ENCODE results near the gene NCAN.

The NCAN gene

DNA sequence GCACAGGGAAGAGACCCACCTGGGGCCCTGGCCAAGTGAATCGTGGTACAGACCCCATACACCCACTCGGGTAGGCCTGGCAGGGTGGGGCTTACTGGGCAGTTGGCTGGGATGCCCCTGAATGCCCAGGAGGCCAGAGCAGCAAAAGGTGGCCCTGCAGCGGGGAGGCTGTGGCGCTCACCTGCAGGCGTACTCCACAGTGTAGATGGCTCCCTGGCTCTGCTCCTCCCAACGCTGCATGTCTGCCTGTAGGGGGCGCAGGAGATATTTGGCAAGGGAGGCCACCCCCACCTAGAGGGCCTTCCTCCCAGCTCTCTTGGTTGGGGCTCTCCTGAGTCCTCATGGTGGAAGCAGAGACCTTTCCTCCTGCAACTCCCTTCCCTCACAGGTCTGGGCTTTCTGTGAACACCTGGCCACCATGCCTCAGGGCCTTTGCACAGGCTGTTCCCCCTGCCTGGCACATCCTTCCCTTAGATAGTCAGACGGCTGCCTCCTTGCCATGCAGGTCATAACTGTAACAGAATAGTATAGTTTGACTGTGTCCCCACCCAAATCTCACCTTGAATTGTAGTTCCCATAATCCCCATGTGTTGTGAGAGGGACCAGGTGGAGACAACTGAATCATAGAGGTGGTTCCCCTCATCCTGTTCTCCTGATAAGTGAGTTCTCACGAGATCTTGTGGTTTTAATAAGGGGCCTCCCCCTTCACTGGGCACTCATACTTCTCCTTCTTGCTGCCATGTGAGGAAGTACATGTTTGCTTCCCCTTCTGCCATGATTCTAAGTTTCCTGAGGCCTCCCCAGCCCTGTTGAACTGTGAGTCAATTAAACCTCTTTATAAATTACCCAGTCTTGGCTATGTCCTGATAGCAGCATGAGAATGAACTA is 25.7 kb upstream of the NCAN start:
- peak overlapping the region; percentile 53 for H3K27ac Mint-ChIP-seq
- no peak overlapping the region for H3K4me3 Mint-ChIP-seq
- no peaks in the 10 kb centered on the region for H3K27me3 Mint-ChIP-seq
- H3K36me3 Mint-ChIP-seq (ENCODE audit: low read depth) = peaks cover 68% of the 10 kb centered on the region
- peaks cover 36% of the 10 kb centered on the region for H3K4me1 Mint-ChIP-seq (ENCODE audit: low read depth)
- peak; percentile 71 for DNase-seq
- no peaks in the 10 kb centered on the region for H3K9me3 Mint-ChIP-seq

DNA sequence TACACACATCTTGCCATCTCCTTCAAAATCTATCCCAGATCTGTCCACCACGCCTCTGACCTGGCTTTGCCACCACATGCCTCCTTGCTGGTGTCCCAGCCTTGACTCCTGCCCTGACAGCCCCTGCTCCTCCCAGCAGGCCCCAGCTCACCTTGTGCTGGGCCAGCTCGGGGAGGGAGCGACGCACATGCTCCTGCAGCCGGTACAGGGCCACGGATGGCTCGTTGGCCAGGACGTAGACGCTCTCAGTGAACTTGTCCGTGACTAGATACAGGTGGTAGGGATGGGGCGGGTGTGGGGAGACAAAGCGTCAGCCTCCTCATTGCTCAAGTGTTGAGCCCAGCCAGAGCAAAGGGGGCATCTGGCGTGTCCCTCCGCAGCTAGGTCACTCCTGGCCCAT is 25.0 kb upstream of the NCAN start:
- peaks cover 68% of the 10 kb centered on the region for H3K36me3 Mint-ChIP-seq (ENCODE audit: low read depth)
- no peak for DNase-seq
- H3K27ac Mint-ChIP-seq = peak overlapping the region; percentile 53
- H3K4me1 Mint-ChIP-seq (ENCODE audit: low read depth) = peaks cover 40% of the 10 kb centered on the region
- H3K4me3 Mint-ChIP-seq = no peak overlapping the region
- no peaks in the 10 kb centered on the region for H3K27me3 Mint-ChIP-seq
- H3K9me3 Mint-ChIP-seq = no peaks in the 10 kb centered on the region

DNA sequence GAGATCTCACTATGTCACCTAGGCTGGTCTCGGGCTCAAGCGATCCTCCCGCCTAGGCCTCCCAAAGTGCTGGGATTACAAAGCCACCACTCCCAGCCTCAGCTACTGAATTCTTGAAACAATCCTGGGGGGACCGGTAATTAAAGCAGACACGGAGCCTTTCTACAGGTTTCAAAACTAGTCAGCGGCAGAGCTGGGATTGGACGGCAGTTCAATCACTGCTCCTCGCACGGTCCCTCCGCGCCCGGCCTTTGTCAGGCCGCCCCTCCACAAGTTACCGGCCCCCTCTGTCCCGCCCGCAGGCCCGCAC is 20.0 kb upstream of the NCAN start:
- no peak for DNase-seq
- H3K36me3 Mint-ChIP-seq (ENCODE audit: low read depth) = peaks cover 68% of the 10 kb centered on the region
- peak overlapping the region; percentile 98 for H3K27ac Mint-ChIP-seq
- H3K4me1 Mint-ChIP-seq (ENCODE audit: low read depth) = peaks cover 48% of the 10 kb centered on the region
- peak overlapping the region; percentile 98 for H3K4me3 Mint-ChIP-seq
- H3K9me3 Mint-ChIP-seq = no peaks in the 10 kb centered on the region
- no peaks in the 10 kb centered on the region for H3K27me3 Mint-ChIP-seq

DNA sequence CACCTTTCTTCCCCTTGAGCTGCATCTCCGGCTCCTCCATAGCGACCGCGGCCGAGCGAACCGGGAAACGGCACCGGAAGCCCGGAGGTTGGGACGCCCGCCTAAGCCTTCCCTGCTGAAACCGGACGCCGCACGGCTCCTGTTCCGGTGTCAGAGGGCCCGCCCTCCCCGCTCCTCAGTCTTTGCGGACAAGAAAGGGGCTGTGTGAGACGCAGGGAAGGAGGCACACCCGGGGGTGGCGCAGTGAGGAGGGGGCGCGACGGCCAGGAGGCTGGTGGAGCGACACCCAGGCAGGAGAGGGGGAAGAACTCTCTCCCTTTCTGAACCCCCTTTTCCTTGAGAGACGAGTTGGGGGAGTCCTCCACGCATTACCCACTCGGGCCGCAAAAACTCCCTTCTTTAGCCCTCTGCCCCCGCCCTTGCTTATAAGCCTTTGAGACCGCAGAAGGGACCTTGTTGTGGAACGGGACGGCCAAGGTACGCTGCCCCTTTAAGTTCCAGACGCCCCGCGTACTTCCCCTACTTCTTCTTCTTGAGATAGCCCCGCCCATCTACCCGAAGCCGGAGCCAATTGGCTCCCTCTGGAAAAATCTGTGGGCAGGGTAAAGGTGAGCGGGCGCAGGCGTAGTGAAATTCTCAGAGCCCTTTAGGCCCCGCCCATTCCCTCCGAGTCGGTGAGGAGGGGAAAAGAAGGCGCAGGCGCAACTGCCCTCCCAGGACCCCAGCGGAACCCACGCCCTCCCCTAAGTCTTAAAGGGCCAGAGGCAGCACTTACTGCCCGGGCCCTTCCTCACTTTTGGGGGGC is 19.5 kb upstream of the NCAN start, which contains the start of the genes BORCS8 and RFXANK:
BORCS8 (minus strand) TSS at position 75 of the 805 bp plus-strand sequence; CDS start at position 40, 35 bp downstream.
RFXANK (plus strand) TSS at position 181 of the 805 bp plus-strand sequence. CDS start 1,689 bp downstream, outside the sequence.
- no peaks in the 10 kb centered on the region for H3K27me3 Mint-ChIP-seq
- no peaks in the 10 kb centered on the region for H3K9me3 Mint-ChIP-seq
- H3K4me1 Mint-ChIP-seq (ENCODE audit: low read depth) = peaks cover 46% of the 10 kb centered on the region
- peak; percentile 96 for DNase-seq
- H3K4me3 Mint-ChIP-seq = peak within 1 kb of the TSS; percentile 98
- H3K36me3 Mint-ChIP-seq (ENCODE audit: low read depth) = peaks cover 68% of the 10 kb centered on the region
- H3K27ac Mint-ChIP-seq = peak within 1 kb of the TSS; percentile 98

DNA sequence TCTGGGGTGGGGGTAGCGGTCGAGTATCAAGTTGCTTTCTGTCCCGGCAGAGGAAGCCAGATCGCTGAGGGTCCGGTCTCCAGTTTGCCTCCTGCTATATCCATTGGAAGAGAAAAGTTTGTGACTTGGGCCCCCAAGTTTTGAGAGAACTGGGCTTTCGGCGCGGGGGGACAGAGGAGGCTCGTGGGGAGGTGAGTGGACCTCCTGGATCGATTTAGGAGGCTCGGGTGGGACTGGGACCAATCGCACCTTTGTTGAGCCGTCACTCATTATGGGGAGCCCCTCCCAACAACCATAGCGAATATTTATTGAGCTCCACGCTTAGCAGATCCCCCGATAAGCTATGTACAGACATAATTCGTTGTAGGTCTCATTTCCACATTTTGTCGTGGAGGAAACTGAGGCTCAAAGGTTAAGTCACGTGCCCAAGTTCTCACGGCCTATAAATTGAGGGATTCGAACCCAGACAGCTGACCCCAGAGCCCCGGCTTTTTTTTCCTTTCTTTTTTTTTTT is 18.8 kb upstream of the NCAN start:
- H3K27me3 Mint-ChIP-seq = no peaks in the 10 kb centered on the region
- no peak for DNase-seq
- peak overlapping the region; percentile 98 for H3K4me3 Mint-ChIP-seq
- peak overlapping the region; percentile 98 for H3K27ac Mint-ChIP-seq
- H3K9me3 Mint-ChIP-seq = no peaks in the 10 kb centered on the region
- H3K36me3 Mint-ChIP-seq (ENCODE audit: low read depth) = peaks cover 73% of the 10 kb centered on the region
- peaks cover 46% of the 10 kb centered on the region for H3K4me1 Mint-ChIP-seq (ENCODE audit: low read depth)

DNA sequence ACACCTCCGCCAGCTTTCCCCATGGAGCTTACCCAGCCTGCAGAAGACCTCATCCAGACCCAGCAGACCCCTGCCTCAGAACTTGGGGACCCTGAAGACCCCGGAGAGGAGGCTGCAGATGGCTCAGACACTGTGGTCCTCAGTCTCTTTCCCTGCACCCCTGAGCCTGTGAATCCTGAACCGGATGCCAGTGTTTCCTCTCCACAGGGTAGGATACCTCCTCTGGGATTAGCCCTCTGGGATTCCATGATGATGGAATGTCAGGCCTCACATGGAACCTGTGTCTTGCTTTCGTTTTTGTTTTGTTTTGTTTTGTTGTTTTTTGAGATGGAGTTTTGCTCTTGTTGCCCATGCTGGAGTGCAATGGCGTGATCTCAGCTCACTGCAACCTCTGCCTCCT is 17.8 kb upstream of the NCAN start:
- Mint-ChIP-seq H3K36me3 (ENCODE audit: low read depth) (peaks cover 75% of the 10 kb centered on the region), H3K4me3 (peak overlapping the region; percentile 98), H3K9me3 (no peaks in the 10 kb centered on the region), H3K27ac (peak overlapping the region; percentile 76), H3K27me3 (no peaks in the 10 kb centered on the region), H3K4me1 (ENCODE audit: low read depth) (peaks cover 41% of the 10 kb centered on the region)
- no peak for DNase-seq

DNA sequence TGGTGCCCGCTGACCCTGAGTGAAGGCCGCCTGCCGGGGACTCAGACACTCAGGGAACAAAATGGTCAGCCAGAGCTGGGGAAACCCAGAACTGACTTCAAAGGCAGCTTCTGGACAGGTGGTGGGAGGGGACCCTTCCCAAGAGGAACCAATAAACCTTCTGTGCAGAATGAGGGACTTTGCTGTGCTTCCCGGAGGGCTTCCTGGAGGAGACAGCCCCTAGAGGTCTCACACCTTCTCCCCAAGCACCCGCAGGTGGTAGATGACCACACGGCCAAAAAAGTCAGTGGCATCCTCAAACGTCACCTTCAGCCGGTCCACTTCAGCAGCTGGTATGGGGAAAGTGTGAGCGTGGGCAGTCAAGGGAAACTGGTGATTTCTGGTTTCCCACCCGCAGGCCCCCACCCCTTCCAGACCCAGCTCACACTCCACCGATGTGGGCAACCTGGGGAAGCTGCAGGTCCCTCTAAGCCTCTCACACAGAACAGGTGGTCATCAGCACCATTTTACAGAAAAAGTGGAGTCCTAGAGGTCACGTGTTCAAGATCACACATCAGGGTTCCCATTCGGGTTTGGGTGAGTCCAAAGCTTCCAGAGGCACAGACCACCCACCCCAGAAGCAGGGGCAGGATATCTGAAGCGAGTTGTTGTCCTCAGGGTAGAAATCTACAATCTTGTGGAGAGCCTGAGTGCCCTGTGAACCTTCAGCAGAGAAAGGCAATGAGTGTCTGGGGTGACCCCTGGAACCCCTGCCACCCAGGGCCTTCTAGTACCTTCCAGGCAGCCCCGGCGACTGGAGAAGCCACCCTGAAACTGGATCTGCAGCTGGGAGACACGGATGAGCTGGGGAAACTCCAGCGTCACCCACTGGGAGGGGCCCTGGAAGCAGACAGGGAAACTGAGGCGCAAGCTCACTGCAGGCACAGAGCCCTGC is 9.8 kb upstream of the NCAN start:
- H3K27me3 Mint-ChIP-seq = no peaks in the 10 kb centered on the region

DNA sequence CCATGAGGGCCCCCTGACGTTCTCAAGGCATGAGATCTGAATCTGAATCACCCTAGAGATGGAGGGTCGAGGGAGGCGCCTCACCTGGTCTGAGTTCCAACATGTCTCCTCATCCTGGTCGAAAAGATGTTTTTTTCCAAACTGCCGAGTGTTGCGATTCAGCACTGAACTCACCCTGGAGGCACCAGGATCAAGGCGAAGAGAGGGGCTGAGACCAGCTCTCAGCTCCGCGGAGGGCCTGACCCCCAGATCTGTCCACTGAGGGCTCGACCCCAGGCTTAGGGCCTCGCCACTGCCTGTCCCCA is 9.1 kb upstream of the NCAN start:
- Mint-ChIP-seq H3K4me1 (ENCODE audit: low read depth) (peaks cover 27% of the 10 kb centered on the region), H3K27me3 (no peaks in the 10 kb centered on the region), H3K9me3 (peaks cover 2% of the 10 kb centered on the region), H3K4me3 (peak overlapping the region; percentile 96), H3K36me3 (ENCODE audit: low read depth) (peaks cover 52% of the 10 kb centered on the region), H3K27ac (peak overlapping the region; percentile 97)
- DNase-seq = no peak

More for the DNA sequence above, 9.8 kb upstream of the NCAN start:
- Mint-ChIP-seq H3K4me3 (peak overlapping the region; percentile 96), H3K4me1 (ENCODE audit: low read depth) (peaks cover 20% of the 10 kb centered on the region), H3K9me3 (peaks cover 2% of the 10 kb centered on the region), H3K36me3 (ENCODE audit: low read depth) (peaks cover 59% of the 10 kb centered on the region), H3K27ac (peak overlapping the region; percentile 97)
- no peak for DNase-seq

DNA sequence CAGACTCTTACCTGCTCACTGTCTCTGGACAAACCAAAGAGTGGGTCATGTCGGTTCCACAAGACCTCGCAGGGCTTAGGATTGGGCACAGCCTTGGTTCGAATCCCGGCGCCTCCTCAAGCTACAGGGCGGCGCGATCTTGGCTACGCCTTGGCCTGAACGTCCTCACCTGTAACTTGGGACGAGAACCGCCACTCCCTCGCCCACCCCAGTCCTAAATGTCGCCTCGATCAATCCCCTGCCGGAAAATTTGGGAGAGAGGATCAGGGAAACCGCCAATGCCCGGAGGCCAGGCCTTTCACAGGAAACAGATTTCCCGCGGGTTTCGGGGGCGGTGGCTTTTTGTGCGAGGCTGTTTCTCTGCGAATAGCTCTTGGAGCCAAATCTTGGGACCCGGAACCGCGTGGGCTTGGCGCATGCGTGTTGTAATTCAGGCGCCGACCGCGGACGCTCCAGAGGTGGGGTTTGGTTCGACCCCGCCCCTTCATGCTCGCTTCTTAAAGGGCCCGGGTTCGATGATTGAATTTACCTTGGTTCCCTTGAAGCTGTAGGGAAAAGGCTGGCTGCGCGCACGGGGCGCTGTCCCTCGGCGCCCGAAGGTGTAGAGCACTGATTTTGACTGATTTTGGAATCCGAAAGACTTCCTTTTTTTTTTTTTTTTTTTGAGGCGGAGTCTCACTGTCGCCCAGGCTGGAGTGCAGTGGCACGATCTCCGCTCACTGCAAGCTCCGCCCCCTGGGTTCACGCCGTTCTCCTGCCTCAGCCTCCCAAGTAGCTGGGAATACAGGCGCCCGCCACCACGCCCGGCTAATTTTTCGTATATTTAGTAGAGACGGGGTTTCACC is 8.5 kb upstream of the NCAN start, which contains the start of gene NR2C2AP:
NR2C2AP (minus strand) TSS at position 403 of the 845 bp plus-strand sequence; CDS start at position 49, 354 bp downstream.
- peaks cover 46% of the 10 kb centered on the region for H3K36me3 Mint-ChIP-seq (ENCODE audit: low read depth)
- peak within 1 kb of the TSS; percentile 97 for H3K27ac Mint-ChIP-seq
- DNase-seq = peak; percentile 96

DNA sequence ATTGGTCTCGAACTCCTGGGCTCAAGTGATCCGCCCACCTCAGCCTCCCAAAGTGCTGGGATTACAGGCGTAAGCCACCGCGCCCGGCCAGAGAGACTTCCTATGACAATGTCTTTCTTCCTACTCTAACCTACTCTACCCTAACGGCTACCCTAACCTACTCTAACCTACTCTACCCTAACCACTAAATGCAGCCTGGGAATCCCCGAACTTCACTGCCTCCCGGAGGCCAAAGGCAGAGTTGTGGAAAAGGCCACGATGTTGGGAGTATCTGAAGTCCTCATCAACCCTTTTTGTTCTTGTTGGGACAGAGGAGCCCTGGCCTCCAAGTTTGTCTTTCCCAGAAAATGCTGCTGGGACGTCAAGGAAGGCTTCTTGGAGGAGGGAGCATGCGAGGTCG is 7.6 kb upstream of the NCAN start:
- Mint-ChIP-seq H3K27me3 (no peaks in the 10 kb centered on the region), H3K27ac (peak overlapping the region; percentile 67), H3K4me3 (peak overlapping the region; percentile 29), H3K36me3 (ENCODE audit: low read depth) (peaks cover 37% of the 10 kb centered on the region), H3K4me1 (ENCODE audit: low read depth) (peaks cover 29% of the 10 kb centered on the region), H3K9me3 (peaks cover 2% of the 10 kb centered on the region)
- no peak for DNase-seq

More for the DNA sequence above, 8.5 kb upstream of the NCAN start, which contains the start of gene NR2C2AP:
- Mint-ChIP-seq H3K9me3 (peaks cover 2% of the 10 kb centered on the region), H3K4me1 (ENCODE audit: low read depth) (peaks cover 29% of the 10 kb centered on the region), H3K4me3 (peak within 1 kb of the TSS; percentile 96), H3K27me3 (no peaks in the 10 kb centered on the region)

DNA sequence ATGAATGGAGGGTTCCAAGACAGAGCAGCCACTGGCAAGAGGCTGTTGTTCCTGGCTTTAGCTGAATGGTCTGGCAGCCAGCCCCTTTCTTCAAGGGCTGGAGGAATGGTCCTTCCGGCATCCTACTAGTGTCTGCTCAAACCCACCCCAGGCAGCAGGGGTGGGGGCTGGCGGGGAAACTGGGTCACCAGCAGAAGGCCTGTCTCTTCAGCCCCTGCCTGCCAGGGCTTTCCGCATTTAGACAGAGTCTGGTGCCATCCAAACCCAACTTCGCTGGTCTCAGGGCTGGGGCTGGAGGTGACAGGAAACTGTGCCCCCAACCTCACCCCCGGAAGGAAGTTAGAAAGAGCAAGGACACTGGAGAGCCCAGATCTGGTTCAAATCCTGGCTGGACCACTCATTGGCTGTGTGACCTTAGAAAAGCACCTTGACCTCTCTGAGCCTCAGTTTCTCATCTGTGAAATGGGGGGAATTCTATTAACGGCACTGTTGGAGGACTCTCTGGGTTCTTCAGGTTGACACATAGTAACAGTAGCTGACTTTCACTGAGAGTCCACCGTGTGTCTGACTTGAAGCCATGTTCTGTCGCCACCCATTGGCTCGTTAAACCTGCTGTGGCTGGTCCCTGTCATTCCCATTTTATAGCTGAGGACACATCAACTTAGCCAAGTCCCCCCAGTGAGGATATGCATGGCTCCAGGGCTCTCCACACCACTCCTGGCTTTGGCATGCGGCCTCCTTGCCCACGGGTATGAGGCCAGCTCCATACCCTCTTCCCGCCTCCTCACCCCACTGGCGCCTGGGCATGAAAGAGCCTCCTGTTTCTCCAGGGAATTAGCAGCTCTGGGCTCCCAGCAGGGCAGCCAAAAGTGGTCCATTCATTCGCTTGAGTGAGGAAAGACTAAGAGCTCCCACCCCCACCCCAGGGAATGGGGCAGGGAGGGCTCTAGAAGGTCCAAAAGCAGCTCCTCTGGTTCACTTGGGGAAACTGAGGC is 6.0 kb upstream of the NCAN start:
- peaks cover 28% of the 10 kb centered on the region for H3K4me1 Mint-ChIP-seq (ENCODE audit: low read depth)
- peaks cover 25% of the 10 kb centered on the region for H3K36me3 Mint-ChIP-seq (ENCODE audit: low read depth)
- H3K27ac Mint-ChIP-seq = no peak overlapping the region
- H3K27me3 Mint-ChIP-seq = peaks cover 5% of the 10 kb centered on the region
- no peak overlapping the region for H3K4me3 Mint-ChIP-seq
- no peak for DNase-seq
- peaks cover 2% of the 10 kb centered on the region for H3K9me3 Mint-ChIP-seq

DNA sequence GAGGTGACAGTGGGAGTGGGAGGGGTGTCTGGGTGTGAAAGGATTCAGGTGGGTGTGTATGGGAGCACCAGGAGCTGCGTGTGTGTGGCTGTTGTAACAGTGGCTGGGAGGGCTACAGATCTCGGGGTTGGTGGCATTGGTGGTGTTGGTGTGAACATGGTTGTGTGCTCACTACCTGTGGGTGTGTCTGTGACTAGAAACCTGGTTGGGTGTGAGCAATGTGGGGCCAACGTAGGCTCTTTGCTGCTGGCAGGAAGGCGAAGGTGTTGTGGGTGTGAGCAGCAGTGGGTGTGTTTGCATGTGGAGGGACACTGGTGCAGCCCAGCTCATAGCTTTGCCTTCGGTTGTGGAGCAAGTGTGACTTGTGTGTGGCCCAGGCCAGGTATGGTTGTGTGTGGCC is 4.8 kb upstream of the NCAN start:
- H3K9me3 Mint-ChIP-seq = peaks cover 2% of the 10 kb centered on the region
- DNase-seq = no peak
- H3K36me3 Mint-ChIP-seq (ENCODE audit: low read depth) = peaks cover 13% of the 10 kb centered on the region
- no peak overlapping the region for H3K27ac Mint-ChIP-seq
- peaks cover 15% of the 10 kb centered on the region for H3K27me3 Mint-ChIP-seq
- H3K4me1 Mint-ChIP-seq (ENCODE audit: low read depth) = peaks cover 22% of the 10 kb centered on the region
- H3K4me3 Mint-ChIP-seq = no peak overlapping the region
